Astrocyte of the cerebellum (primary cell): ENCODE measurements around the gene B4GALT5.

Experiments
- DNase-seq: peaks from one replicate; pipeline ENCODE4 v3.0.0-alpha.2; 2011; ENCODE audit warnings: low read depth
- H3K4me3 ChIP-seq: 2 replicates; pipeline ENCODE4 v1.5.1; 2011; ENCODE audit warnings: mild to moderate bottlenecking, low read depth, low read length, moderate library complexity
- CTCF ChIP-seq: IDR thresholded peaks from 2 replicates; pipeline ENCODE4 v1.5.1; 2012; ENCODE audit warnings: low read length, low read depth, moderate library complexity, mild to moderate bottlenecking; ENCODE audit errors: missing control alignments
- in situ Hi-C: cut with HindIII; loops from 2 replicates; pipeline ENCODE4 v1.10.0; 2017; ENCODE audit warnings: low sequenced_read_pairs

Gene B4GALT5

GRCh38 chr20:49701916-49702315 lies 11.8 kb downstream of the B4GALT5 start:
- DNase-seq, result no peak
- TF ChIP-seq CTCF, result no peak
- in situ Hi-C loops, result no loop called here
- no peak overlapping the region for H3K4me3 ChIP-seq

DNA sequence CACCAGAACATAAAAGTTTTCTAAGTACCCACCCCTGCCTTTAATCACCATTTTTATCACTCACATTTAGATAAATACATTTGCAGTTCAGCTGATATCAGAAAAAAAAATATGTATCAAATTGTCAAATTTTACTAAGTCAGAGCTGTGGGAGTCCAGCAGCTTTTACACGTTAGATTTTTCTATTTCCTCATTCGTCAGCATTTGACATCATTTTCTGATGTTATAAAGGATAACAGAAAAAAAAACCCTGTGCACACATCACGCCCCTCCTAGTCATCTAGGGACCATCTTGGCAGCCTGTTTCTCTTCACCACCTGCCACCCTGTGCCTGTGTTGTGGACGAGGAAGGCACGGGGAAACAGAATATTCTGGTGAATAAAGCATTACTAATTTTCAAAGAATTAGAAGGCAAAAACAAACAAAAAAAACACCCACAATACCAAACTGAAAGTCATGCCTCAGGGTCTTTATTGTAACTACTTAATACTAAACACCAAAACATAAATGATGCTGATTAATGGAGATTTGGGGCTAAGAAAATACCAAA lies 12.4 kb downstream of the B4GALT5 start:
- TF ChIP-seq CTCF, result no peak
- in situ Hi-C loops, result no loop called here
- H3K4me3 ChIP-seq, result no peak overlapping the region
- no peak for DNase-seq

DNA sequence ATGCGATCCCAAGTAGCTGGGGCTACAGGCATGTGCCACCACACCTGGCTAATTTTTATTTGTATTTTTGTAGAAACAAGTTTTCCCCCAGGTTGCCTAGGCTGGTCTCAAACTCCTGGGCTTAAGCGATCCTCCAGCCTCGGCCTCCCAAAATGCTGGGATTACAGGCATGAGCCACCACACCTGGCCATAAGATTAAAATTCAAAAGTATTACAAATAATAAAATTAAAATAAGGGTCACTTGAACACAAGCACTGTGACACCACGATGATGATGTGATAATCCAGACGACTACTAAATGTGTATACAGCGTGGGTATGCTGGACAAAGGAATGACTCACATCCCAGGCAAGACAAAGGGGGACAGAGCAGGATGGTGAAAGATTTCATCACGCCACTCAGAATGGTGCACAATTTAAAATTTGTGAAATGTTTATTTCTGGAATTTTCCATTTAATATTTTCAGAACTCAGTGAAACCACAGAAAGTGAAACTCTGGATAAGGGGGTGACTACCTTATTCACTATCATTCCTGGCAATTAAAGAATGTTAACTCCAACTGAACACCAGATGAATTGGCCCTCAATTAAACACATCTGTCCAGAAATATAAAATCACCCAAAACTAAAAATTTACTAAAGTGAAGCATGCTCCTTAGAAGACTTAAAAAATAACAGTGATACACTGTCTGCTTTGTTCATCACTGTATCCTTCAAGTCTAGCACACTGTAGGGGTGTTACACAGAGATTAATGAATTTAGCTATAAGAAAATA lies 13.1 kb downstream of the B4GALT5 start:
- no peak overlapping the region for H3K4me3 ChIP-seq
- in situ Hi-C loops, result no loop called here
- TF ChIP-seq CTCF, result no peak
- peak; percentile 41 for DNase-seq

- H3K4me3 ChIP-seq, result no peak overlapping the region
- in situ Hi-C loops, result no loop called here
- TF ChIP-seq CTCF, result no peak
- DNase-seq, result no peak
These were observed 14.3 kb downstream of the B4GALT5 start for GRCh38 chr20:49699200-49699992.

DNA sequence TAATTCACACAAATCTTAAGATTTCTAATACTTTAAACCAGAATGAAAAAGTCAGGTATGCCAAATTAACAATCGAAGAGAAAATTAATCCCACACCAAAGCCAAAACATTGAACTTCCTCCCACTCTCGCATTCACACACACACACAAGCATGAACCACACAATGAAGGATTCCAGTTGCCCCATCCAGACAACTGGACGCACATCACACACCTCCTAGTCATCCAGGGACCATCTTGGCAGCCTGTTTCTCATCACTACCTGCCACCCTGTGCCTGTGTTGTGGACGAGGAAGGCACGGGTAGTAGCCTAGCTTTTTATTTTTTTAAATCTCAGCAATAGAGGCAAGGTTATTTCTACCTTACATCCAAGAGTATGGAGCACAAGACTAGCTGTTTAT lies 15.2 kb downstream of the B4GALT5 start:
- no peak for DNase-seq
- TF ChIP-seq CTCF, result no peak
- H3K4me3 ChIP-seq, result no peak overlapping the region
- in situ Hi-C loops, result no loop called here

GRCh38 chr20:49697071-49697470 lies 16.6 kb downstream of the B4GALT5 start:
- DNase-seq, result no peak
- in situ Hi-C loops, result no loop called here
- H3K4me3 ChIP-seq, result no peak overlapping the region
- TF ChIP-seq CTCF, result no peak
